Purkinje cell (primary cell): ENCODE data around the gene SMC1B. TPM values are rescaled to one million over a fixed set of nuclear protein-coding genes. Genes with fewer than 3 reads are reported as not detected.

ENCODE experiments used
- polyA plus RNA-seq: library from polyadenylated mRNA; unstranded; fragments of >200 nt; fragmentation: Nextera tagmentation; gene quantifications from 2 replicates; pipeline ENCODE4 v1.2.1, GENCODE V29; 2014

The SMC1B gene
- not detected in 2 replicates for polyA plus RNA-seq

GRCh38 chr22:45413368-45414211 is at the start of gene SMC1B, which contains the start of gene RIBC2:
Gene SMC1B (minus strand): TSS chr22:45413599. CDS start chr22:45413567, 32 bp downstream.
Gene RIBC2 (plus strand): TSS chr22:45413693. CDS start chr22:45413887, 194 bp downstream.

GRCh38 chr22:45309422-45310227 is 103.8 kb downstream of the SMC1B start, which contains the start of gene FAM118A:
Gene FAM118A (plus strand): TSS chr22:45309934. CDS start chr22:45322380, 12,446 bp downstream.

Other genes with a start within 250 kb of the SMC1B start
- gene NUP50, start 249.7 kb downstream of the SMC1B start, polyA plus RNA-seq = 28.5 and 33.2 TPM in 2 replicates
- gene KIAA0930, start 172.7 kb downstream of the SMC1B start, polyA plus RNA-seq = 3.0 and 13.0 TPM in 2 replicates
- gene UPK3A, start 128.7 kb downstream of the SMC1B start, polyA plus RNA-seq = not detected in 2 replicates
- gene FAM118A, start 103.7 kb downstream of the SMC1B start, polyA plus RNA-seq = 7.7 and 8.1 TPM in 2 replicates
- not detected in 2 replicates for gene RIBC2, start 94 bp upstream of the SMC1B start, polyA plus RNA-seq
- 0.56 and 4.3 TPM in 2 replicates for gene FBLN1, start 89.3 kb upstream of the SMC1B start, polyA plus RNA-seq